Colonic mucosa (tissue), 4 donors: ENCODE measurements around the gene PFKFB4. TPM values are rescaled to one million over a fixed set of nuclear protein-coding genes. Genes with fewer than 3 reads are reported as not detected.

Source experiments
- DNase-seq: peaks from one replicate; pipeline ENCODE4 v3.0.0-alpha.2; 2020
- H3K27ac ChIP-seq: fragments of 200-600 bp; one replicate; pipeline ENCODE4 v1.8.0; 2021
- H3K27me3 ChIP-seq: fragments of 200-600 bp; one replicate; pipeline ENCODE4 v1.8.0; 2021
- H3K36me3 ChIP-seq: fragments of 200-600 bp; one replicate; pipeline ENCODE4 v1.8.0; 2021
- H3K4me1 ChIP-seq: fragments of 200-600 bp; one replicate; pipeline ENCODE4 v1.8.0; 2021; ENCODE audit warnings: mild to moderate bottlenecking
- H3K4me3 ChIP-seq: fragments of 200-600 bp; one replicate; pipeline ENCODE4 v1.8.0; 2021
- H3K9ac ChIP-seq, 2 donors: one replicate each; pipeline ENCODE4 v1.7.0; 2013; ENCODE audit warnings: control low read depth in 2 of 2, low read depth in 2 of 2, low read length in 2 of 2
- H3K9me3 ChIP-seq: fragments of 200-600 bp; one replicate; pipeline ENCODE4 v1.8.0; 2021
- intact Hi-C: fragments of 100-400 bp; cut with DNase I; formaldehyde crosslinking; loops from one replicate; pipeline ENCODE4 v1.14.1; 2022
- total RNA-seq, 2 donors: library from RNA; stranded (reverse); fragmentation: NEBNext Ultra II Directional in 1 of 2; extraction: Animal tissue kit (Norgen Biotek cat#: 25700) in 1 of 2; gene quantifications; one replicate each; pipeline ENCODE4 v1.2.1, GENCODE V29; 2021
- TF ChIP-seq, protein P1 (sequence below): fragments of 200-600 bp; IDR thresholded peaks from one replicate; pipeline ENCODE4 v1.8.0; 2022; ENCODE audit warnings: antibody characterized with exemption, mild to moderate bottlenecking
- donor health status: healthy.
- donor health status: DM: no; HTN: no; CAD: no.
- donor health status: DM: no; HTN: no; CAD: no.

Gene PFKFB4
- total RNA-seq, 2 donors from 2014 or later, result 8.1 to 51.0 TPM

GRCh38 chr3:48546203-48546829 lies 10.3 kb downstream of the PFKFB4 start:
- Histone ChIP-seq H3K4me3 (no peak overlapping the region), H3K9ac (no peak overlapping the region), H3K4me1 (no peaks in the 10 kb centered on the region), H3K27ac (no peak overlapping the region), H3K36me3 (no peaks in the 10 kb centered on the region), H3K9me3 (no peaks in the 10 kb centered on the region), H3K27me3 (no peaks in the 10 kb centered on the region)
- TF ChIP-seq, protein P1, sequence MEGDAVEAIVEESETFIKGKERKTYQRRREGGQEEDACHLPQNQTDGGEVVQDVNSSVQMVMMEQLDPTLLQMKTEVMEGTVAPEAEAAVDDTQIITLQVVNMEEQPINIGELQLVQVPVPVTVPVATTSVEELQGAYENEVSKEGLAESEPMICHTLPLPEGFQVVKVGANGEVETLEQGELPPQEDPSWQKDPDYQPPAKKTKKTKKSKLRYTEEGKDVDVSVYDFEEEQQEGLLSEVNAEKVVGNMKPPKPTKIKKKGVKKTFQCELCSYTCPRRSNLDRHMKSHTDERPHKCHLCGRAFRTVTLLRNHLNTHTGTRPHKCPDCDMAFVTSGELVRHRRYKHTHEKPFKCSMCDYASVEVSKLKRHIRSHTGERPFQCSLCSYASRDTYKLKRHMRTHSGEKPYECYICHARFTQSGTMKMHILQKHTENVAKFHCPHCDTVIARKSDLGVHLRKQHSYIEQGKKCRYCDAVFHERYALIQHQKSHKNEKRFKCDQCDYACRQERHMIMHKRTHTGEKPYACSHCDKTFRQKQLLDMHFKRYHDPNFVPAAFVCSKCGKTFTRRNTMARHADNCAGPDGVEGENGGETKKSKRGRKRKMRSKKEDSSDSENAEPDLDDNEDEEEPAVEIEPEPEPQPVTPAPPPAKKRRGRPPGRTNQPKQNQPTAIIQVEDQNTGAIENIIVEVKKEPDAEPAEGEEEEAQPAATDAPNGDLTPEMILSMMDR, result no peak
- intact Hi-C loops, result loop anchor here (5.0 to 10.0 kb wide), 2 partner anchors 144 to 272 kb away; no protein-coding TSS in a partner anchor
- DNase-seq, result no peak

GRCh38 chr3:48544141-48544540 lies 12.5 kb downstream of the PFKFB4 start:
- TF ChIP-seq, protein P1, result no peak
- no peak for DNase-seq
- H3K36me3 ChIP-seq, result no peaks in the 10 kb centered on the region

DNA sequence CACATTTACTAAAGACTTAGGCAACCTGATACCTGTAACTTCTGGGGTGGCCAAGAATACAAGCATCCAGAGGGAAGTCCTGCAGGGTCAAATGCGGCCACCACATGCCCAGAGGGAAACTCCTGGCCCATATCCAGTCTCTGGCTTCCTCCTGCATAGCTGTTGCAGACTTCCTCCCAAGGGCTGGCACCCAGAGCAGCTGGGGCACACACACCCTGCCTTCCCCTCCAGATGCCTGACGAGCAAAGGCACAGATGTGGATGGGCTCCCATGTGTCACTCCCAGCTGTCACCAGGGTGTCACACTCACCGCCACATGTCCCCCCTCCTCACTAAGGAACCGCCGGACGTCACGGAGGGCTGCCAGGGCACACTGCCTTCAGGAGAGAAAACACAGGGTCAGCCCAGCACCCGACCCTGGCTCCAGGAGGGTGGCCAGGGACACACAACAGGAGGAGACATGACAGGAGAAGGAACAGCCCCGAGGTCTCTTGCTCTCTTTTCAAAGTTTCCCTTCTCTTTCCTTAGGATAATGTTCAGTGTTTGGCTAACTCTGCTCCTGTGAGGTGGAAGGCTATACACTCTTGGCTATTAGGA lies 13.2 kb downstream of the PFKFB4 start:
- Histone ChIP-seq H3K27me3 (no peaks in the 10 kb centered on the region), H3K4me3 (no peak overlapping the region), H3K9me3 (no peaks in the 10 kb centered on the region), H3K36me3 (no peaks in the 10 kb centered on the region), H3K9ac (no peak overlapping the region), H3K27ac (no peak overlapping the region), H3K4me1 (no peaks in the 10 kb centered on the region)
- intact Hi-C loops, result loop anchor here (10.0 kb wide), 1 partner anchor 269 kb away; no protein-coding TSS in a partner anchor
- DNase-seq, result no peak
- TF ChIP-seq, protein P1, result no peak

More at GRCh38 chr3:48544141-48544540, 12.5 kb downstream of the PFKFB4 start:
- Histone ChIP-seq H3K27me3 (no peaks in the 10 kb centered on the region), H3K4me1 (no peaks in the 10 kb centered on the region), H3K9ac (no peak overlapping the region), H3K9me3 (no peaks in the 10 kb centered on the region), H3K4me3 (no peak overlapping the region), H3K27ac (no peak overlapping the region)
- intact Hi-C loops, result loop anchor here (10.0 kb wide), 1 partner anchor 269 kb away; no protein-coding TSS in a partner anchor

- TF ChIP-seq, protein P1, result no peak
- no peak for DNase-seq
- no peaks in the 10 kb centered on the region for H3K4me1 ChIP-seq
- no peak overlapping the region for H3K4me3 ChIP-seq
- H3K9me3 ChIP-seq, result no peaks in the 10 kb centered on the region
- no peaks in the 10 kb centered on the region for H3K27me3 ChIP-seq
- H3K9ac ChIP-seq, result no peak overlapping the region
- no peak overlapping the region for H3K27ac ChIP-seq
- intact Hi-C loops, result no loop called here
- no peaks in the 10 kb centered on the region for H3K36me3 ChIP-seq
Observed at GRCh38 chr3:48538451-48538850, 18.2 kb downstream of the PFKFB4 start.

- H3K4me1 ChIP-seq, result no peaks in the 10 kb centered on the region
- H3K27ac ChIP-seq, result no peak overlapping the region
- no peaks in the 10 kb centered on the region for H3K36me3 ChIP-seq
- DNase-seq, result no peak
- TF ChIP-seq, protein P1, result no peak
- no peak overlapping the region for H3K9ac ChIP-seq
- intact Hi-C loops, result no loop called here
- H3K27me3 ChIP-seq, result no peaks in the 10 kb centered on the region
- no peak overlapping the region for H3K4me3 ChIP-seq
- H3K9me3 ChIP-seq, result no peaks in the 10 kb centered on the region
Observed at GRCh38 chr3:48536785-48537184, 19.8 kb downstream of the PFKFB4 start.
